Measurements from ENCODE around the gene KRTAP10-3.

DNA sequence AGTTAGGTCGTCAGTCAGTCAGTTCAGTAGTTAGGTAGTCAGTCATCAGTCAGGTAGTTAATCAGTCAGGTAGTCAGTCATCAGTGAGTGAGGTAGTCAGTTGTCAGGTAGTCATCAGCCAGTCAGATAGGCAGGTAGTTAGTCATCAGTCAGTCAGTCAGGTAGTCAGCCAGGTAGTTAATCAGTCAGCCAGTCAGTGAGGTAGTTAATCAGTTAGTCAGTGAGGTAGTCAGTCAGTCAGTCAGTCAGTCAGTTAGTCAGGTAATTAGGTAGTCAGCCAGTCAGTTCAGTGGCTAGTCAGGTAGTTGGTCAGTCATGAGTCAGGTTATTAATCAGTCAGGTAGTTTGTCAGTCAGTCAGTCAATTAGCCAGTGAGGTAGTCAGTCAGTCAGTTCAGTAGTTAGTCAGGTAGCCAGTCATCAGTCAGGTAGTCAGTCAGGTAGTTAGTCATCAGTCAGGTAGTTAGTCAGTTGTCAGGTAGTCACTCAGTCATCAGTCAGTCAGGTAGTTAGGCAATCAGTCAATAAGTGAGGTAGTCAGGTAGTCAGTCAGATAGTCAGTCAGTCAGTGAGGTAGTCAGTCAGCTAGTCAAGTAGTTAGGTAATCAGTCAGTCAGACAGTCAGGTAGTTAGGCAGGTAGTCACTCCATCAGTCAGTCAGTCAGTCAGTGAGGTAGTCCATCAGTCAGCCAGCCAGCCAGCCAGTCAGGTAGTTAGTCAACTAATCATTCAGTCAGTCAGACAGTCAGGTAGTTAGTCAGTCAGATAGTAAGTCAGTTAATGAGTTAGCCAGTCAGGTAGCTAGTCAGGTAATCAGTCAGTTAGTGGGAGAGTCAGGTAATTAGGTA lies 34.8 kb downstream of the KRTAP10-3 start:
- TF ChIP-seq, protein P1, sequence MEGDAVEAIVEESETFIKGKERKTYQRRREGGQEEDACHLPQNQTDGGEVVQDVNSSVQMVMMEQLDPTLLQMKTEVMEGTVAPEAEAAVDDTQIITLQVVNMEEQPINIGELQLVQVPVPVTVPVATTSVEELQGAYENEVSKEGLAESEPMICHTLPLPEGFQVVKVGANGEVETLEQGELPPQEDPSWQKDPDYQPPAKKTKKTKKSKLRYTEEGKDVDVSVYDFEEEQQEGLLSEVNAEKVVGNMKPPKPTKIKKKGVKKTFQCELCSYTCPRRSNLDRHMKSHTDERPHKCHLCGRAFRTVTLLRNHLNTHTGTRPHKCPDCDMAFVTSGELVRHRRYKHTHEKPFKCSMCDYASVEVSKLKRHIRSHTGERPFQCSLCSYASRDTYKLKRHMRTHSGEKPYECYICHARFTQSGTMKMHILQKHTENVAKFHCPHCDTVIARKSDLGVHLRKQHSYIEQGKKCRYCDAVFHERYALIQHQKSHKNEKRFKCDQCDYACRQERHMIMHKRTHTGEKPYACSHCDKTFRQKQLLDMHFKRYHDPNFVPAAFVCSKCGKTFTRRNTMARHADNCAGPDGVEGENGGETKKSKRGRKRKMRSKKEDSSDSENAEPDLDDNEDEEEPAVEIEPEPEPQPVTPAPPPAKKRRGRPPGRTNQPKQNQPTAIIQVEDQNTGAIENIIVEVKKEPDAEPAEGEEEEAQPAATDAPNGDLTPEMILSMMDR (IDR thresholded peaks at IDR 0.05) = no peak
- no peak for TF ChIP-seq ZFX (IDR thresholded peaks at IDR 0.05; ENCODE audit: borderline replicate concordance)
